Cortex of kidney (tissue), 1 donor: ENCODE data around the gene PLXNA3.

Source experiments
- DNase-seq: peaks from one replicate; lab custom pipeline; 2025; lab: John Stamatoyannopoulos, UW

PLXNA3 gene

DNA sequence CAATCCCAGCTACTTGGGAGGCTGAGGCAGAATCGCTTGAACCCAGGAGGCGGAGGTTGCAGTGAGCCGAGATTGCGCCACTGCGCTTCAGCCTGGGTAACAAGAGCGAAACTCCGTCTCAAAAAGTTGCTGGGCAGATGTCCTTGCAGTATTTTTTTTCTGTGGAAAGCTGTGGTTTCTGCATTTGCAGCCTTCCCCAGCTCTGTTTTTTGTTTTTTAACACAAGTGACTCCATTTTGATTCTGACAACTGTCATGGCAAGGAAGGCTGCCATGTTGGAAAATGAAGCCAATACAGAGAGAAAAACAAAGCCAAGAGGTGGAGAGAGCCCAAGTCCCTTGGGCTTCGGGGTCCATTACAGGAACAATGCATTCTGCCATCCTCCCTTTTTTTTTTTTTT lies 44.0 kb downstream of the PLXNA3 start:
- no peak for DNase-seq

DNA sequence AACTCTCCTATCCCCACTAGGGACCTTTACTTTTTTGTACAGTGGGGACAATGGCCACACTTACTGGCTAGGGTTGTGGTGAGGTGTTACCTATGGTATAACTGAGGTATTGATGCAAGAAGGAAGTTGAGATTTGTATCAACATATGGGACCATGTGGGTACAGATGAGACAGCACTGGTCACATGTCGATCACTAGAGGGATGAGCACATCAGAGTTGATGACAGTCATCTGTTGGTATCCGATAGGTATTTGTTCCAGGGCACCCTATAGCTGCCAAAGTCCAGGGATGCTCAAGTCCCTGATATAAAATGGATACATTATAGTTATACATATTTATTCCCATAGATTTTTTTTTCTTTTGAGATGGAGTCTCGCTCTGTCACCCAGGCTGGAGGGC lies 44.9 kb downstream of the PLXNA3 start:
- no peak for DNase-seq

DNA sequence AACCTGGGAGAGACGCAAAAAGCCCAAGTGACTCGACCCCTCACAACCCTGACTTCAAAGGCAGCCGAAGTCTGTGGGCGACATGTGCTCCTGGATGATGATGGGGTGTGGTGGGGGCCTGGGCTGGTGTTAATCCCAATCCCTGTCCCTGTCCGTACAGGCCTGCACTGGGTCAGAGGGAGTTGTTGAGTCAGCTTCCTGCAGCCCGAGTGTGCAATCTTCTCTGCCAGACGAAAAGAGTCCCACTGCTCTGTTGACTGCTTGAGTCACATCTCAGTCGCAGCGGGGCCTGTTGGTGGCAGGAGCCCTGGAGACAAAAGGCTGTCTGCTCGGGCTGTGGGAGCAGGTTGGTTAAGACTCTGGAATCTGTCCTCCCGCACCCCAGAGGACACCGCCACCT lies 47.7 kb downstream of the PLXNA3 start:
- no peak for DNase-seq

DNA sequence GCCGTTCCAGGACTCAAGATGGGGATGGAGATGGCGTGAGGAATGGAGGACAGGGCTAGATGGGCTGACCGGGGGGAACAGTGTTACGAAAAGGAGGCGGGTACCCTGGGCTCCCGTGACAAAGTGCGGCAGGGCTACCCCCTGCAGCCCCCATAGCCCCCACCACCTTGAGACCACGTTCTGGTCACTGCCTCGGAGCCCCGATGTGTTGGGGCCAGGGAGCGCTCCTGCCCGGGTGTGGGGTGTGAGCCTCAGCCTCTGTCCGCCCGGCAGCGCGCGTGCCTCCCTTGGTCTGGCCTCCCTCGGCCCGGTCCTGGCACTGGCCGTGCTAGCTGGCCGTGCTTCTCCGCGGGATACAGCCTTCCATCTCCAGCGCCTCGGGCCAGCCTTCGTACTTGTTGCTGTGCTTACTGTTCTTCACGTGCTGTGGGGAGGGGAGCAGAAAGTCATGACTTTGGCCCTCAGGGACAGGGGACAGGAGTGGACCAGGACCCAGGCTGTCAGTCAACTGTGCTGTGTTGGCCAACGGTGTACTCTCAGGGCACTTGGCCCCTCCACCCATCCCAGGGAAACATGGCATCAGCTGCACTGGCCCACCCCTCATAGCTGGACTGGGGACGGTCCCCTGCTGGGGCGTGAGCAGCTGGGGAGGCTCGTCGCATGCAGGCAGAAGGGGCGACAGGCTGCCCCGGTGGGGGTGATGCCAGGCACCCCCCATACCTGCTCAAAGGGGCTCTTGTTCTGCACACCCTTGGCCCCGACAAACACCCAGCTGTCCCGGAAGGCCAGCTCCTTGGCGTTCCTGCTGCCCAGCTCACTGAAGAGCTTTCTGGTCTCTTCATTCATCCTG lies 48.6 kb downstream of the PLXNA3 start:
- DNase-seq = no peak

DNA sequence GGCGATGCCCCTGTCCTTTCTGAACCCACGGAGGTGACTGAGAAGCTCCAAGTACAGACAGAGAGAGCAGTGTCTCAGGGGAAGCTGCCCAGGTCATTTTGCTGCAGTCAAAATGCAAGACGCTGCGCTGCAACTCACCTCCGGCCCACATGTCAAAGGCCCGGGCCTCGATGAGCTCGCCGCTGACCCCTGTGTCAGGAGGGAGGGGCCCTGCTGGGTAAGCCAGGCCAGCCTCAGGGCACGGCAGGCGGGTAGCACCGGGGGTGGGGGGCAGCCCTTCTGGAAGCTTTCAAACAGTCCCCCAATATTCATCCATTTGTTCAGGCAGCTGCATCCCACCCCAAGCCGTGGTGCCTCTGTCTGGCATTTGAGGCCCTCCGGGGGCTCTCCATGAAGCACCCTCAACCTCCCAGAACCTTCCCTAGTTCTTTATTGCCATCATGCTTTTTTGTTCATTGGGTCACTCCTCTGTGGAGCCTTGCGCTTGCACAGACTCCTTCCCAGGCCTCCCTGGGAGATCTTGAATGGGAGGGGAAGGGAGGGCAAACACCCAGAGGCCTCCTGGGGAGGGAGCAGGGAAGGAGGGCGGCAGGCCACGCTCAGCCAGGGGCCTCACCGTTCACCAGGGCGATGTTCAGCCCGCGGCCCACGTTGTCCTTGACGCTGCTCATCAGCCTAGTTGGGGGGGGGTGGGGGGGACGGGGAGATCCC lies 49.7 kb downstream of the PLXNA3 start:
- DNase-seq = no peak

DNA sequence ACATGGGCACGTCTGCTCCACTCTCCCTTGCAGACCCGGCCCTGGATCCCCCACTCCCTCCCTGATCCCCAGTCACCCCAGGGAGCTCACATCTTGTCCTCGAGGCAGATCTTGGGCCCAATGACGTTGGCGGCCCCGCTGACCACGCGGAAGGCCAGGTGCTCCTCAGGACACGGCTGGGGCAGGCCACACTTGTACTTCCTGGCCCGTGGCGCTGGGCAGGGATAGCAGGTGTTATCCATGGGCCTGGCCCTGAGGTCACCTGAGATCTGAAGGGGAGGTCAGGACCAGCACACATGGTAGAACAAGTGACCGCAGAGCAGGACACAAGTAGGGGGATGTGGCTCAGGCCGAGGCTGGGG lies 50.3 kb downstream of the PLXNA3 start:
- no peak for DNase-seq

DNA sequence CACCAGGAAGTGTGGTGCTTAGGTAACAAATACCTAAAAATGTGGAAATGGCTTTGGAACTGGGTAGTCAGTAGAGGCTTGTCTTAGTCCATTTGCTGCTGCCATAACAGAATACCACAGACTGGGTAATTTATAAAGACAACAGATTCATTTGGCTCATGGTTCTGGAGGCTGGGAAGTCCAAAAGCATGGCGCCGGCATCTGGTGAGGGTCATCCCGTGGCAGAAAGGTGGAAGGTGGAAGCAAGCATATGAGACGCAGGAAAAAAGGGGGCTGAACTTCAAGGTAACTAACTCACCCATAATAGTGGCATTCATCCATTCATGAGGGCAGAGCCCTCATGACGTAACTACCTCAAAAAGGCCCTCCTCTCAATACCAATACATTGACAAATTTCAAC lies 51.4 kb downstream of the PLXNA3 start:
- DNase-seq = no peak

DNA sequence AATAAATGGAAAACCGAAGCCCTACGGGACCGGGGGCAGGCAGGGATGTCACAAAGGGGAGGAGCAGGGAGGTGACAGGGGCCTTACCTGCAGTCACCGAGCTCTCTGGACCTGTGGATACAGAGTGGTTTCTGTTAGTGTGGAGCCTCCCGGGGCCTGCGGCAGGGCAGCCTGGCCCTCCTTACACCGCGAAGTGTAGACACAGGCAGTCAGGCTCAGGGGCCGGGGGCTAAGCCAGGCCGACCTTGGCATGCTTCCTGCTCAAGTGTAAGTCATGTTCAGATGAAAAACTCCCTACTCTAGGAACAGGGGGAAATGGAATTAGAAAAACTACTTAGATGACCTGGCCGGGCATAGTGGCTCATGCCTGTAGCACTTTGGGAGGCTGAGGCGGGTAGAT lies 53.7 kb downstream of the PLXNA3 start:
- no peak for DNase-seq

DNA sequence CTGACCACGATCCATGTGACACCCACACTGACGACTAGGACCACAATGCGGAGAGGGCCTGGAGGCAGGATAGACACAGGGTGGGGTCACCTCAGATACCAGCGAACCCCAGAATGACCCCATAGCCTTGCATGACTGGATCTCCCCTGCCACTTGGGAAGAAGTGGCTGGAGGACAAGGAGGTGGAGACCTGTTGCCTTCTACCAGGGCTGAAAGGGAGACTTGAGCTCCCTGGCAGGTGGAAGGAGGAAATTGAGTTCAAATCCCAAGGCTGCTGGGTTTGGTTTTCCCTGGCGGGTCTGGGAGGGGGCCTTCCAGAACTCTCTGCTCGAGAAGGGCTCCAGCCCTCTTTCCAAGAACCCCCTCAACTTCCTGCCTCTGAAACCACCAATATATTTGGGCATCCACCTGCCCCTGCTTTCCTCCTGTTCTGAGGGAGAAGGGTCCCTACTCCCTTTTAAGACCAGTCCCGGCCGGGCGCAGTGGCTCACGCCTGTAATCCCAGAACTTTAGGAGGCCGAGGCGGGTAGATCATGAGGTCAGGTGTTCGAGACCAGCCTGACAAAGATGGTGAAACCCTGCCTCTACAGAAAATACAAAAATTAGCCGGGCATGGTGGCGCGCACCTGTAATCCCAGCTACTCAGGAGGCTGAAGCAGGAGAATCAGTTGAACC lies 54.9 kb downstream of the PLXNA3 start:
- DNase-seq = no peak

DNA sequence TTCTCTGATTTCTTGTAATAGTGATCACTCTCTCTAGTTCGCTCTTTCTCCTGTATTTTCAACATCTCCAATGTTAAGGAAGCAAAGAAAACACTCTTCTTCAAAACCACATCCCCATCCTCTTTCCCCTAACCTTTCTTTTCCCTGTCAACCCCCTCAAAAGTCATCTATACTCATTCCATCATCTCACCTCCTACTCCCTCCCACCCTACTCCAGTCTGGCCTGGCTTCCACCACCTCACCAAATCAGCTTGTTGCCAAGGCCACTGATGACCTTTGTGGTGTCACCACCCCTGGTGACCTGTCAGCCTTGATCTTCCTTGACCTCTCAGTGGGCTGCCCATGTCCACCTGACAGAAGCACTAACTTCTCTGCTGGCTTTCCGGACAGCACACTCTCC lies 55.6 kb downstream of the PLXNA3 start:
- DNase-seq = no peak

DNA sequence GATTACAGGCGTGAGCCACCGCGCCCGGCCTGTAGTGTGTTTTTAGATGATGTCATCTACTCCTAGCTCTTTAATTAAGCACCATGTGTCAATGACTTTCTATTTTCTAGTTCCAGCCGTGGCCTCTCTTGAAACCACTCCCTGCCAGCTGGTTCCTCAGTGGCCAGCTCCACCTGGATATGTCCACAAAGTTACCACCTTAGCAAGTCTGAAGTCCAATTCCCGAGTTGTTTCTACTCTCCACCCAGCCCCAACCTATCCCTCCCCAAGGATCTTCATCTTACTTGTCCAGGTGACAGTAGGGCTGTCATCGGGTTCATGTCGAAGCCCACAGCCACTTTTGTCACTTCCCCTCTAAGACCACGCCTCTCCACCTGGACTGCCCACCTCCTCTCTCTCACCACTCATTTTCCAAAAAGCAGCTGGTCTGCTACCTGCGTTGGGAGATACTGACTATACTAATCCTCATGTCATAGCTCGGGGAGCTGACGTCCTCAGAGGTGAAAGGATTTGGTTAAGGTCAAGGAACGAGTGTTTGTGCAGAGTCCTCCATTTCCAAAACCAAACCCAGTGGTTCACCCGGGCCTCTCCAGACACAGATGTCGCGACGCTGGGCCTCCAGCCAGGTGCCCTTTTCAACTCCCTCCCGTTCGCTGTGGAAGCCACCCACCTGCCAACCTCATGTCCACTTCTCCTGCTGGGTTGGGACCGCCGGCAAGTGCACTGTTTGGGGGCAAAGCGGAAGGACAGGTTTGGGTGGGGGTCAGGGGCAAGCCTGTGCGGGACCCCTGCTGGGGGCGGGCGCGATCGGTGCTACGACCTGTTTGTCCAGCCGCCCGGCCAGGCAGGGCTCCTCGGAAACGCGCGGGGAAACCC lies 57.2 kb downstream of the PLXNA3 start:
- DNase-seq = no peak

DNA sequence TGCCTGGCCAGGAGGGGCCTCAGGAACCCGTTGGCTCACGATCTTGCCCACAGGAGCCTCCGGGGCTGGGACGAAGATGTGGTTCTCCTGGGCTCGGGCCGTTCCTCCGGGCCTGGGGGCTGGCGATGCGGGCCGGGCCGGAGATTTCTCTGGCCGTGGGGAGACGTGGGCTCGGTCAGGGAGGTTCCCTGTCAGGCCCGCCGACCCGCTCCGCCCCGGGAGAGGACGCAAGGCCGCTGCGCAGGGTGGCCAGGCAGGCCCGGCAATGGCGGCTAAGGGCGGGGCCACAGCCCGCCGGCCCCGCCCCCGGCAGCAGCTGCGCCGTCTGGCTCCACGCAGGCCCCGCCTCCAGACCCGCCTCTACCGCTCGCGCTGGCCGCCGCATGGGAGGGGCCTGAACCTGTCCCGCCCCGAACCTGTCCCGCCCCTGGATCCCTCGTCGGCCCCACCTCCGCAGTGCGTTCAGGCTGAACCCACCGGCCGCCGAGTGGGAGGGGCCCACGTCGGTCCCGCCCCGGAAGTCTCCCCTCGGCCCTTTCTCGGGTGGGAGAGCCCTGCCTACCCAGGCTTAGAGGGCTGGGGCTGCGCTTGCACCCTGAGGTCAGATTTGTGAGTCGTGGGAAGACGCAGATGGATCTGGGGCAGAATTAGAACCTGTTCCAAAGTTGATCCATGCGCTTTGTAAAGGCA lies 58.0 kb downstream of the PLXNA3 start, which contains the start of gene FAM3A:
Gene FAM3A, minus strand, starts transcription at position 267 of the 690 bp plus-strand sequence. CDS start 460 bp downstream, outside the sequence.
- no peak for DNase-seq

DNA sequence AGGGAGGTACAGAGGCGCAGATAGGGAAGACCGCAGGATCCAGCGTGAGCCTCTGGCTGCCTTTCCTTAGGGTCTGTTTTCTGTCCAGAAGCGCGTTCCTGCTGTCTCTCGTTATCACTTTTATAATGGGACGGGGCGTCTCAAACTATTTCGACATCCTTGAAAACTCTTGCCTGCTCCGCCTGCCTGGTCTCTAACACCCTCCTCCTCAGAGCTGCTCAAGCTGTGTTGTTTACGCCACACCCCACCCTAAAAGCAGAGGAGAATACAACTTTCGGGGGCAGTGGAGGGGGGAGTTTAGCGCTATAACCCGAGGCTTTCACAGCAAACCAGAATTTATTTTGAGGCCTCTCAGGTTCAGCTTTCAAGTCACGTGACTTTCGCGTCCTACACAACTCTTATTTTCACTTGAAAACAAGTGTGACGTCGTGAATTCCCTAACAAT lies 58.6 kb downstream of the PLXNA3 start:
- DNase-seq = no peak

DNA sequence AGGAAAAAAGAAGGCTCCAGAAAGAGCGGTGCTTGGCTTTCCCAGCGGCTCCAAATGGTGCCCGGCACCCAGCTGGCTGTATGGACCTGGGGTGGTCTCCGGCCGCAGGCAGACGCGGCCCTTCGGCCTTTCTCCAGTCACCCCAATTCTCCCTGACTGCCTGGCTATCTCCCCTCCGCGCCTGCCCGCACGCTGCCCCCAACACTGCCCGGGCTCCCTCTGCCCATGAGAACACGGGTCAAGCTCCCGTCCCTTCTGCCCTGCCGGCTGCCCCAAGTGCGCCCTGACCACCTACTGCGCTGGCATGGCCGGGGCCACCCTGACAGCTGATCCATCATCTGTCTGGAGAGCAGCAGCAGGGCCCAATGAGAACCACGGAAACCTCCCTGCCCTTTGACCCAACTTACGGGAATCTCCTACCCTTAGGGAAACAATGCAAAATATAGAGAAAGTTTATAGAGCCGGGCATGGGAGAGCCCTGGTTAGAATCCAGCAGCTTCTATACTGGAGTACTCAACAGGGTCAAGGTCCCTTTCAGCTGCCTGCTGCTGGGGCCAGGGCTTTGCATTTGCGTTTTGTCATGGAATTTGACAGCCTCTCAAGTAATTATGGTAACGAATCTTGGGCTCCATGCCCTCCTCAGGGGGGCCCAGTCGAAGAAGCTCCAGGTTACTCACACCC lies 59.2 kb downstream of the PLXNA3 start:
- no peak for DNase-seq

DNA sequence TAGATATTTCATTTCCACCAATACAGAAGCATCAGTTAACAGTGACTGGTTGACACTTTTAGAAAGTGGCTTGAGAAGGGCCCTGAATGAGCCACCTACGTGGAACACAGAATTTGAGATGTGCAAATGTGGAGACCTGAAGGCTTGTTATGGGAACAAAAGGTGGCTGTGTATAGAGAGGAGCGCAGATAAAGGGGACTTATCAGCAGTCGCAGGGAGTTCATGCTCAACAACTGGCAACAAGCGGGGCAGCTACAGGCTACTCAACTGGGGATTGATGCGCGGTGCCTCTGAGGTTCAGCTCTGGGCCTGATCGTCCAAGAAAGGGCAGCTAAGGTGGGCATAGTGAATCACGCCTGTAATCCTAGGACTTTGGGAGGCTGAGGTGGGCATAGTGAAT lies 61.3 kb downstream of the PLXNA3 start:
- DNase-seq = no peak

DNA sequence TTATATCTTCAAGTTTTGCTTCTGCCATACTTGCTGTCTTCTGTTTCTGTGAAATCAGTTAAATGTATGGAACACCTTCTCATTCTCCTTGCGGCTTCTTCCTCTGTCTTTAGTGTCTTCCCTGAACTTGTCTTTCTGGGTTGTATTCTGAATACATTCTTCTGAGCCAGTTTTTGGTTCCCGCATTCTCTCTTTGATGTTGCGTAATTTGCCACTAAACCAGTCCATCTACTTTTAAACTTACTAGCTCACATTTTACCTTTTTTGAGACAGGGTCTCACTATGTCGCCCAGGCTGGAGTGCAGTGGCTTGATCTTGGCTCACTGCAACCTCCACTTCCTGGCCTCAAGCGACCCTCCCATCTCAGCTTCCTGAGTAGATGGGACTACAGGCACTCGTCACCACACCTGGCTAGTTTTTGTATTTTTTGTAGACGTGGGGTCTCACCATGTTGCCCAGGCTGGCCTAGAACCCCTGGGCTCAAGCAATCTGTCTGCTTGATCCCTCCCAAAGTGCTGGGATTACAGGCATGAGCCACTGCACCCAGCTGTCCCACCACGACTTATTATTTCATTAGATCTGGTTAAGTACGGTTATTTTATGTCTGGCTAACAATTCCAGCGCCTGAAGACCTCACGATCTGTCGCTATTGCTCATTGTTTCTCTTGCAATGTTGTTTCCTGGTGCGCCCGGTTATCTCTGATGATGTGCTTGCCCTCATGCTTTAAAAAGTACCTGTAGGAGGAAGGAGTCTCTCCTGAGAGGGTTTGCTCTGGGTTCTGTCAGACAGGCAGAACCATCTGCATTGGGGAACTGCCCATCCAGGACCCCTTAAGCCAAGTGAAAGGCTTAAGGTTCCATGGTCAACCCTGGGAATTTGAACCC lies 67.8 kb downstream of the PLXNA3 start:
- no peak for DNase-seq

DNA sequence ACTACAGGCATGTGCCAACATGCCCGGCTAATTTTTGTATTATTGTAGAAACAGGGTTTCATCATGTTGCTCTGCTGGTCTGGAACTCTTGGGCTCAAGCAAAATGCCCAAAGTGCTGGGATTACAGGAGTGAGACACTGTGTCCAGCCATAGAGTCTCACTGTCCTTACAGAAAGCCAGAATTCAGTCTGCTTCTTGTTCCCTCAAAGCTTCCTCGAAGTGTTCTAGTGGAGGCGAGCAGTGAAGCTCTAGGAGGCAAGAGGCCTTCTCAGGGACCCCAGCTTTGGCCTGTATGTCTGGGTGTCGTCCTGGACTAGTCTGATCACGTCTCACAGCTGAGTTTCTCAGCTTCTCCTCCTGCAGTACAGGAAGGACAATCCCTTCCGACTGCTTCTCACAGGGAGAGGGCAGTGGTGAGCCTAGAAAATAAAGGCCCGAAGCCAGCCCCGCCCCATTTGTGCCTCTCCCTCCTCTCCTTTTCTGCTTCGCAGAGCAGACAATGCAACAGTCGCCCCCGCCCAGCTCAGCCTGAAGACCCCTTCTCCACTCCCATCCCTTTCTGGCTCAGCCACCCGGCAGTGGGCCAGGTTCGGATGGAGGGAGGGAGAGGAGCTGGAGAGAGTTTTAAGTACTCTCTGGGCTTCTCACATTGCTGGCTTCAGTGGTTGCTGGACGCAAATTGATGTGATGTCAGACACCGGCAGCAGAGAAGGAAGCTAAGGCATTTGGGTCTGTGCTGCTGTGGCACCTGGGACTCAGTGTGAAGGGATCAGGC lies 69.0 kb downstream of the PLXNA3 start:
- DNase-seq = no peak
